Caco-2 (cell line): ENCODE results near the gene COL26A1. TPM values are rescaled to one million over a fixed set of nuclear protein-coding genes. Genes with fewer than 3 reads are reported as not detected.
A peak's percentile ranks its signal among the peaks of the same experiment; 100 is the strongest.
"Not testable (repeated sequence)": the region's sequence is repeated elsewhere in the genome, so short reads cannot be mapped to it uniquely, and the experiment has no call there.

Source experiments
- BruUV-seq: library from RNA; stranded (reverse); fragments of 400-500 nt; replicated peaks from 2 replicates; lab custom pipeline; 2021; lab: Mats Ljungman, UMichigan
- CTCF ChIA-PET: fragments of 300-600 bp; sonication (Branson Sonifier 250); formaldehyde crosslinking; loops from one replicate; lab custom pipeline; 2022; ENCODE audit warnings: antibody characterized with exemption; lab: Charles Lee
- POLR2A ChIA-PET: fragments of 300-600 bp; sonication (Branson Sonifier 250); formaldehyde crosslinking; loops from one replicate; lab custom pipeline; 2022; ENCODE audit warnings: antibody characterized with exemption; lab: Charles Lee
- DNase-seq, 2 experiments: peaks; one replicate each; pipeline versions ENCODE4 v3.0.0 to v3.0.0-alpha.2; 2020 to 2022
- H3K27me3 ChIP-seq: replicated peaks from 2 replicates; pipeline ENCODE4 v1.6.0; 2011; ENCODE audit warnings: low read length; ENCODE audit not compliant: control insufficient read depth, insufficient read depth
- H3K36me3 ChIP-seq: 2 replicates; pipeline ENCODE4 v1.5.1; 2011; ENCODE audit warnings: low read length; ENCODE audit not compliant: control insufficient read depth, insufficient read depth
- H3K4me1 ChIP-seq: fragments of 250-450 bp; sonication (Bioruptor Pico); 2 replicates; pipeline ENCODE4 v1.5.1; 2020; ENCODE audit warnings: mild to moderate bottlenecking
- H3K4me3 ChIP-seq: 2 replicates; pipeline ENCODE4 v1.5.1; 2011; ENCODE audit warnings: low read depth, mild to moderate bottlenecking, control low read depth, low read length
- H3K9me3 ChIP-seq: fragments of 250-450 bp; sonication (Bioruptor Pico); 2 replicates; pipeline ENCODE4 v1.5.1; 2020; ENCODE audit warnings: mild to moderate bottlenecking, moderate library complexity
- H3K27ac Mint-ChIP-seq: one replicate; pipeline ENCODE4 v1.8.0; 2022; ENCODE audit warnings: mixed read lengths; ENCODE audit not compliant: unreplicated experiment
- H3K27me3 Mint-ChIP-seq: one replicate; pipeline ENCODE4 v1.8.0; 2022; ENCODE audit warnings: mixed read lengths; ENCODE audit not compliant: insufficient read depth, unreplicated experiment
- H3K36me3 Mint-ChIP-seq: one replicate; pipeline ENCODE4 v1.8.0; 2022; ENCODE audit warnings: mild to moderate bottlenecking, mixed read lengths; ENCODE audit not compliant: insufficient read depth, unreplicated experiment
- H3K4me1 Mint-ChIP-seq: one replicate; pipeline ENCODE4 v1.8.0; 2022; ENCODE audit warnings: low read depth, mixed read lengths; ENCODE audit not compliant: unreplicated experiment
- H3K4me3 Mint-ChIP-seq: one replicate; pipeline ENCODE4 v1.8.0; 2022; ENCODE audit warnings: mild to moderate bottlenecking, moderate library complexity, mixed read lengths; ENCODE audit not compliant: unreplicated experiment
- H3K9me3 Mint-ChIP-seq: one replicate; pipeline ENCODE4 v1.8.0; 2022; ENCODE audit warnings: mixed read lengths; ENCODE audit not compliant: unreplicated experiment
- CTCF ChIP-seq, 2 experiments: fragments of 200-600 bp in 1 of 2; IDR thresholded peaks; 1 replicate in 1 of 2; 2 replicates in 1 of 2; pipeline versions ENCODE4 v1.5.1 to v1.8.0; 2011 to 2022; ENCODE audit warnings: antibody characterized with exemption in 1 of 2, control low read depth in 1 of 2, inconsistent platforms in 1 of 2, low read depth in 1 of 2, low read length in 1 of 2, mild to moderate bottlenecking in 1 of 2, moderate library complexity in 1 of 2; ENCODE audit not compliant: insufficient read depth in 1 of 2, severe bottlenecking in 1 of 2, unreplicated experiment in 1 of 2
- intact Hi-C: fragments of 100-400 bp; cut with micrococcal nuclease; formaldehyde crosslinking; loops from one replicate; pipeline ENCODE4 v1.10.0; 2022; ENCODE audit not compliant: unreplicated experiment
- total RNA-seq: library from RNA; stranded (reverse); gene quantifications from 2 replicates; pipeline ENCODE4 v1.2.3, GENCODE V29; 2022

The COL26A1 gene
- total RNA-seq, 1 experiment from 2014 or later, result 23.3 TPM

DNA sequence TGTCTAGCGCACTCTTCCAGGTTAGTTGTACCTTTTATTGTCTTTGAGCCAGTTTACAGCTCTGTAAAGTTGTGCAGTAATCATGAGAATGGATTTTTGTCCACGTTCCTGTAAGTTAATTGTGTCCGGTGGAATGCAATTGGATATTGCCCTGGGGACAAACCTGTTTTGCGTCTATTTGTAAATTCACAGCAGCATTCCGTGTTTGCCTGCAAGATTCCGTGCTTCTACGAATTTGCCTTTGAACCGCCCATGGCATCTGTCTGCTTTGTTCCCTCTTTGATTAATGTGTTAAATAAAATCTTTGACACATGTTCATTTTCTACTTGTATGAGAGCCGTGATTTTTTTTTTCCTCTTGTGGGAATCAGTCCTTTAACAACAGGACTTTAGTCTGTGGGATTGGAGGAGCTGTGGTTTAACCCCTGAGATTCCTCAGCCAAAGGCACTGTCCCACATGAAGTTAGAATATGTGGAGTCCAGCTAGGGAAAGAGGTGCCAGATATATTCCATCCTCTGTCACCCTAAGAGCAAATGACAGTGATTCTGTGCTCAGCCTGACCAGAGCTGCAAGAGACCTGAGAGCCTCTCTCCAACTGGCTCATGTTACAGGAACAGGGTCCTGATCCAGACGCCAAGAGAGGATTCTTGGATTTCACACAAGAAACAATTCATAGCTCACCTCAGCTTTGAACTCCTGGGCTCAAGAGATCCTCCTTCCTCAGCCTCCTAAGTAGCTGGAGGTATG lies 126.3 kb downstream of the COL26A1 start:
- no peaks in the 10 kb centered on the region for H3K36me3 ChIP-seq
- Mint-ChIP-seq H3K27ac (peak overlapping the region; percentile 96), H3K27me3 (no peaks in the 10 kb centered on the region), H3K9me3 (no peaks in the 10 kb centered on the region), H3K36me3 (peaks cover 10% of the 10 kb centered on the region), H3K4me1 (peaks cover 18% of the 10 kb centered on the region), H3K4me3 (peak overlapping the region; percentile 74)
- POLR2A ChIA-PET, result interaction anchor here (1.4 kb wide), 1 partner anchor 126 kb away, joined by 7 read pairs; the partner anchor contains the start of gene COL26A1
- no peak for TF ChIP-seq CTCF (IDR thresholded peaks at IDR 0.05; ENCODE audit: insufficient read depth in 1 of 2, low read depth in 1 of 2, low read length in 1 of 2, severe bottlenecking in 1 of 2, unreplicated experiment in 1 of 2)
- H3K27me3 ChIP-seq, result no peaks in the 10 kb centered on the region
- DNase-seq, result peak; percentile 84 to 86
- BruUV-seq, result no TSS peak
- no peaks in the 10 kb centered on the region for H3K9me3 ChIP-seq
- intact Hi-C loops, result loop anchor here (1.0 kb wide), 1 partner anchor 18 kb away; no protein-coding TSS in a partner anchor
- peaks cover 29% of the 10 kb centered on the region for H3K4me1 ChIP-seq
- CTCF ChIA-PET, result interaction anchor here (0.9 kb wide), 2 partner anchors 18 to 117 kb away, joined by 3 to 5 read pairs; no protein-coding TSS in a partner anchor
- H3K4me3 ChIP-seq, result peak overlapping the region; percentile 6; the same call in 1 of the 2 replicates

DNA sequence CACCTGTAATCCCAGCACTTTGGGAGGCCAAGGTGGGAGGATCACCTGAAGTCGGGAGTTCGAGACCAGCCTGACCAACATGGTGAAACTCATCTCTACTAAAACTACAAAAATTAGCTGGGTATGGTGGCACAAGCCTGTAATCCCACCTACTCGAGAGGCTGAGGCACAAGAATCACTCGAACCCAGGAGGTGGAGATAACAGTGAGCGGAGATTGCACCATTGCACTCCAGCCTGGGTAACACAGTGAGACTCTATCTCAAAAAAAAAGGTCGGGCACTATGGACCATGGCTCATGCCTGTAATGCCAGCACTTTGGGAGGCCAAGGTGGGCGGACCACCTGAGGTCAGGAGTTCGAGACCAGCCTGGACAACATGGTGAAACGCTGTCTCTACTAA lies 127.8 kb downstream of the COL26A1 start:
- intact Hi-C loops, H3K4me3 Mint-ChIP-seq: not testable (repeated sequence)

GRCh38 chr7:101491442-101491841 lies 128.8 kb downstream of the COL26A1 start:
- POLR2A ChIA-PET, H3K36me3 ChIP-seq, CTCF ChIA-PET, H3K4me3 ChIP-seq, H3K27me3 Mint-ChIP-seq, H3K9me3 ChIP-seq, H3K9me3 Mint-ChIP-seq, H3K4me3 Mint-ChIP-seq, BruUV-seq, DNase-seq, H3K27ac Mint-ChIP-seq, H3K27me3 ChIP-seq, intact Hi-C loops: not testable (repeated sequence)
- peaks cover 10% of the 10 kb centered on the region for H3K36me3 Mint-ChIP-seq
- H3K4me1 Mint-ChIP-seq, result peaks cover 18% of the 10 kb centered on the region
- peaks cover 25% of the 10 kb centered on the region for H3K4me1 ChIP-seq

More for the DNA sequence above, 127.8 kb downstream of the COL26A1 start:
- Mint-ChIP-seq H3K4me1 (peaks cover 18% of the 10 kb centered on the region), H3K36me3 (peaks cover 10% of the 10 kb centered on the region)
- BruUV-seq, CTCF ChIA-PET, DNase-seq, H3K9me3 Mint-ChIP-seq, H3K27ac Mint-ChIP-seq, H3K27me3 Mint-ChIP-seq, H3K27me3 ChIP-seq, POLR2A ChIA-PET, H3K4me3 ChIP-seq, H3K36me3 ChIP-seq, H3K9me3 ChIP-seq: not testable (repeated sequence)
- H3K4me1 ChIP-seq, result peaks cover 29% of the 10 kb centered on the region
